OCI-LY3 (cell line): ENCODE measurements around the gene S100A9.

Experiments used
- CTCF ChIP-seq: fragments of 200-600, 300-600 bp; sonication (generic); IDR thresholded peaks from 2 replicates; pipeline ENCODE4 v1.5.1; 2014; ENCODE audit warnings: antibody characterized with exemption, low read length, low read depth
- EZH2phosphoT487 ChIP-seq: fragments of 200-600 bp; shearing (Covaris generic); IDR thresholded peaks from 2 replicates; pipeline ENCODE4 v1.6.1; 2018; ENCODE audit warnings: antibody characterized with exemption, mixed run types, low read depth

GRCh38 chr1:153357076-153357852 lies 390 bp upstream of the S100A9 start:
- TF ChIP-seq CTCF (no peak), EZH2phosphoT487 (no peak)
